GM21515 (cell line): Measurements from ENCODE around the gene TSPO.
"Not testable (repeated sequence)": the region's sequence is repeated elsewhere in the genome, so short reads cannot be mapped to it uniquely, and the experiment has no call there.

ENCODE experiments used
- ATAC-seq: cut with Tn5 transposase; IDR thresholded peaks from one replicate; pipeline ENCODE4 v1.9.1; 2021; ENCODE audit not compliant: unreplicated experiment

Gene TSPO

GRCh38 chr22:43151251-43152002 lies at the start of gene TSPO:
Gene TSPO (plus strand): TSS chr22:43151559. CDS start chr22:43159239, 7,680 bp downstream.
- no peak for ATAC-seq

DNA sequence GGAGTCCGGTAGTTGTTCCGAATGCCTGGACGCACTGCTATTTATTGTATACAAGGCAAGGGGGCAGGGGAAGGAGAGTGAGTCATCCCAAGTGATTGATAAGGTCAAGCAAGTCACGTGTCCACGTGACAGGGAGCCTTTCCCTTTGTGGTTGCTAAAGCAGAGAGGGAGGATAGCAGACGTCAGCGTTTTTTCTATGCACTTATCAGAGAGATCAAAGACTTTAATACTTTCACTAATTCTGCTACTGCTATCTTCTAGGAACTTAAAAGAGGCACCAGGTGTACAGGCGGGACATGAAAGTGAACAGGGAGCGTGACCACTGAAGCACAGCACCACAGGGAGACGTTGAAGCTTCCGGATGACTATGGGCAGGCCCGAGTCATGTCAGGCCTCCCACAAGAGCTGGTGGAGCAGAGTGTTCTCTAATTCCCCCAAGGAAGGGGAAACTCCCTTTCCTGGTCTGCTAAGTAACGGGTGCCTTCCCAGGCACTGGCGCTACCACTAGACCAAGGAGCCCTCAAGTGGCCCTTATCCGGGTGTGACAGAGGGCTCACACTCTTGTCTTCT lies 47.2 kb upstream of the TSPO start:
- ATAC-seq = not testable (repeated sequence)

DNA sequence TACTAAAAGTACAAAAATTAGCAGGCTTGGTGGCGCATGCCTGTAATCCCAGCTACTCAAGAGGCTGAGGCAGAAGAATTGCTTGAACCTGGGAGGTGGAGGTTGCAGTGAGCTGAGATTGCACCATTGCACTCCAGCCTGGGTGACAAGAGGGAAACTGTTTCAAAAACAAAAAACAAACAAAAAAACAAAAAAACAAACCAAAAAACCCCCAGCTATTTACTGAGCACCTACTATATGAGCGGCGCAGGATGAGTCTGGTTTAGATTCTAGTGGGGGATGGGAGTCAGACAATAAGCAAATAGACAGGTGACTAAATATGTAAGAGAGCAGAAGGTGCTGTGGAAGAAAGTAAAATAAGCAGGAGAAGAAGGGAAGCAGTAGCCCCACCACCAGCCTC lies 46.4 kb upstream of the TSPO start:
- ATAC-seq = not testable (repeated sequence)

GRCh38 chr22:43106302-43106701 lies 45.1 kb upstream of the TSPO start:
- no peak for ATAC-seq

GRCh38 chr22:43109511-43109910 lies 41.8 kb upstream of the TSPO start:
- ATAC-seq = no peak

DNA sequence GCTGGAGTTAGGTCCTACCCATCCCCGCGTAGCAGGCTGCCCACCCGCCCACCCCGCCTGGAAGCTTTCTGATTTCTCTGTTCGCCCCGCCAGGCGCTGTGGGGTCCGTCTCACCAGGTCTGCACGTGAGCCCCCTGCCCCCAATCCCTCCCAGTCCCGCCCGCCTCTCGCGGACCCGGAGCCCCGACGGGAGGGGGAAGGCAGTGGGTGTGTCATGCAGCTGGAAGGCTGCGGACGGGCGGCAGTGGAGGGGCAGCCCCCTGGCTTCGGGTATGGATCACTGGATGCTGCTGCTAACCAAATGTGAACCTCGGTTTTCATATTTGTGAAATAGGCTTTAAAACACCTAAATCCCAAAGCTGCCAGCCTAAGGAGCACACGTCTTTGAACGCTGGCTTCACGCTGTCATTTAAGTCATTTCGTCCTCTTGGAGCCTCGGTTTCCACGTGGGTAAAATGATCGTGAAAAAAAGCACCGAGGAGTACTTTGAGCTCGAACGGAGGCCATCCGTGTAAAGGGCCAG lies 41.4 kb upstream of the TSPO start:
- ATAC-seq = no peak

GRCh38 chr22:43110444-43110926 lies 40.9 kb upstream of the TSPO start, which contains the start of gene BIK:
Gene BIK (plus strand): TSS chr22:43110750. CDS start chr22:43124023, 13,273 bp downstream.
- ATAC-seq = no peak

DNA sequence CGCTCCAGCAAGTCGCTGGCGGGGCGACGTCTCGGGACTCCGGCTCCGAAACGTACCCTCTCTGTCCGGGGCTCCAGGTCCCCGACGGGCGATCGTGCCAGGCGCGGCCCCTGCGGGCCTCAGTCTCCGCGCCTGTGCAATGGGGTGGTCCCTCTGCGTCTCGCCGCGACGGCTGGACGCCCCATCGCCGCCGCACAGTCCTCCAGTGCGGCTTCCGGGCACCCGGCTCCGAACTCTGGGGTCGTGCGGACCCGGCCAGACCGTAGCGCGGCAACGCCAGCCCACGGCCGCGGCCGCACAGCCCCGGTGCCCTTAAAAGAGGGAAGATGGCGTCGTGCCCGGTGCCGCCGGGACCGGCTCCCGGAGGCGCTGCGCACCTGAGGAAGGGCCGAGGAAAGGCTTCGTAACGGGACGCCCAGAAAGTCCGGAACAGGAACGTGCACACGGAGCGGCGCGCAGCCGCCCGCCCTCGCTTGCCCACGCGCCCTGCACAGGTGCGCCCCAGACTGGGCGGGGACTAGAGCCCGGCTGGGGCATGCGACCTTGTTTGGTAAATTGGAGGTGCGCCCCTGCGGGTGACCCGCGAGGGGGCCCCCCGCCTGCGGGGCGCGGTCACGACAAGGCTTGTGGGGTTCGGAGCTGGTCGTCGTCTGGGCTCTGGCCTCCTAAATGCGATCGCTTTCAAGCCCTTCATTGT lies 40.3 kb upstream of the TSPO start:
- no peak for ATAC-seq

DNA sequence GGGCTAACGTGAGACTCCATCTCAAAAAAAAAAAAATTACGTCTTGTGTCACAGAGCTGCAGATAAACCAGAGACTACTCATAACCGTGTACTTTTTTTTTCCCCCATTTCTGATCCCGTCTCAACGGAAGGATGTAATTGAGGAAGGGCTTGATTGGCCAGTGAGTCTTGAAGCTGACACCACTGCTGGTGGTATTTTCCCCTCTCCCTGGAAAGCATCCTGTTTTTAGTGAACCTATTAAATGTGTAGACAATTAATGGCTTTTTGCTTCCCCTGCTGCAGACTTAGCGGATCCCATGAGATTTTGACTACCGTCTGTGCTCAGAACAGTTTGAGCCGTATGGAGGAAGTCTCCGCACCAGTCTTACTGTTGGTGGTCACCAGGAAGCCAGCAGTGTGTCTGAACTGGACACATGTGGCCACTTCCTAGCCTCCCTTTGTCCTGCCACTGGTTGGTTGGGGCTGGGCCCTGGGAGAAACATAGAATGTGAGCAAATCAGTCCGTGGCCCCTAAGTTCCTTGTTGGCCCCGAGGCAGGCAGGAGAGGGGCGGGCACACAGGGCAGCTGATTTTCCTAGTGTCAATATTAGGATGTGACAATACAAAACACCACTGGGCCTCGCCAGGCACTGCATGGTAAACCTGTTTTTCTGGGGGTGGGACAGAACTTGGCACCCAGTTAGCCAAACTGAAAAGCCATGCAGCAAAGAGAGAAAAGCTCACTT lies 37.7 kb upstream of the TSPO start:
- no peak for ATAC-seq

GRCh38 chr22:43114958-43115357 lies 36.4 kb upstream of the TSPO start:
- no peak for ATAC-seq

DNA sequence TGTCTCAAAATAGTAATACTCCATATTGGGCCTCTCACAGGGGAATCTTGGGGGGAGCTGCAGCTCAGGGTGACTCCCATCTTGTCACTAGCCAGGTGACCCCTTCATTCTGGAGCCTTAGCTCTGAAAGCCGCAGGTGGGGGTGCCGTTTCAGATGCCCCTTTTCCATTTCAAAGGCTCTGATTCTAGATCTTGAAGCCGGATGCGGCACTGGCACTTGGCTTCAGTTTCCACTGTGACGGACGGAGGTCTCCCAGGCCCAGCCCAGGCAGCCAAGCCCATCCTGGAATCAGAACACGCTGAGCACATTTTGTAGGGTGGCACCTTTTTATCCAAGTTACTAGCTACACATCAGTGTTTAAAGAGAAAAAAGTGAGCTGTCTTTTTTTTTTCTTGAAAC lies 34.4 kb upstream of the TSPO start:
- no peak for ATAC-seq

DNA sequence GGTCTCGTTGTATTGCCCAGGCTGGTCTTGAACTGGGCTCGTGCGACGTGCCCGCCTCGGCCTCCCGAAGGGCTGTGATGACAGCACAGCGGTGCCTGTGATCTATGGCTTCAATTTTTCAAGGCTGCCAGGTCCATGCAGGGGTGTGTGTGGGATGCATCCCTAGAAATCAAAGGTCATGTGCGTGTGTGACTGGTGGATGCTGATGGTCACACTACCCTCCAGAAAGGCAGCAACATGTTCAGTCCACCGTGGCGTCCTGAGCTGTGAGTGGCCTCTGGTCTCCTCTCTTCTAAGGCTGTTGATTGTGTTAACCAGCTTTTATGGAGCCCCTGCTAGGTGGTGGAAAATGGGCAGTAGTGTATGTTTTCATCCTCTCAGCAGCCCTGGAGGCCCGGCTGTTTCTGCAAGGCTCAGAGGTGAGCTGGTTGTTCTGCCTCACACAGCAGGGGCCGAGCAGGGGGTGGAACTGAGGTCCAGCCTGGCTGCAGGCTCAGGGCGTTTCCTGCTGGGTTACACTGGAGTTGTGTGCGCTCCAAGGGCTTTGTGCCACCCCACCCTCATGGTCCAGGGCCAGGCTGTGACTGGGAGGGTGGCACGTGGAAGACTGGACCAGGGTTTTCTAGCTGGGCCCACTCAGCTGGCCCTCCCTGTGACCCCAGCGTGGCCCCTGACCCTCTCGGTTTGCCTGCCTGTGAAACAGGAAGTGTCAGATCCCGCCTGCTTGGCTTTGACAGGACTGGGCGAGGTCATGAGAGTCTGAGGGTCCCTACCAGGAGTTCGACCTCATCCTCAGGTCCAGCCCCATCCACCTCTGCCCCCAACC lies 33.1 kb upstream of the TSPO start:
- ATAC-seq = no peak

DNA sequence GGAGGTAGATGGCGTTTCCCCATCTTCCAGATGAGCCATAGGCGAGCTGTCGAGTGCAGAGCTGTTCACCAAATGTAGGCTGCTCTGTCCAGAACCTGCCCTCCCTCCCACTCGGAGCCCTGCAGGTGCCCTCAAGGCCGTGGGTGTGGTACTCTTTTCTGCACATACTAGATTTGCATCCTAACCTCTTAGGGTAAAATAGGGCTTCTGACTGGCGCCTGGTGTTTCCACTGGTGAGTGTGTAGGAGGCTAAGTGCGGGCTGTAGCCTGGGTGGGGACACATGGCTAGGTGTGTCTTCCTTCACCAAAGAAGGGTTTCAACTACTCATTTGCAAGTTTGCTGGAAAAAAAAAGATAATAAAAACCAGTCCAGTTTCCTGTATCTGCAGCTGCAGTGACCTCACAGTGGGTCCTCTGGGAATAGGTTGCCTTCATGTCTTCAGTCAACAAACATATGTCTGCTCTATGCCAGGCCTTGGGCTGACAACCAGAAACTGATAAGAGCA lies 32.4 kb upstream of the TSPO start:
- ATAC-seq = no peak

DNA sequence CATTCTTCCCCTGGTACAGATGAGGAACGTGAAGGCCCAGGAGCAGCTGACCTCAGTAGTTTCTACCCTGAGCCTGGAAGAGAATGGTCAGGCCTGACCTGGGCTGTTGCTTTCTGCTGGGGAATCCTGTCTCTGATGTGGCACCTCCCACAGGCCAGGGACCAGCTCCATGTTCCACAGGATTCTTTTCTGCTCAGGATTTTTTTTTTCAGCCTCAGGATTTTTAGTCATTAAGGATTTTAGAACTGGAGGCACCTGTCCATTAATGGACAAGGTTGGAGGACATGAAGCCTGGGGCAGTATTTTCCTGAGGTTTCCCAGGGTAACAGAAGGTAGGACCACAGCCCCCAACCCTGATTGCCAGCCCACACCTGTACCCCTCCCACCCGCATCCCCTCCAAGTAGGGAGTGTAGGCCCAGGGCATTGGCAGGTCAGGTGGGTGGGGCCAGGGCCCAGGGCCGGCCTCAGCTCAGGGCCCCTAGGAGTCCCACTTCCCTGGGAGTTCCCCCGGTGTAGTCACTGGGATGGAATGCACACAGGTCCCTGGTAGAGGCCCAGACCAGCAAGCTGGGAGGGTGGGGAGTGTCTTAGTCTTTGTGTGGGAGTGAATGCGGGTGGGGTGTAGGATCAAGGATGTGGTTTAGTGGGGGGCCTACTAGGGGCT lies 24.7 kb upstream of the TSPO start:
- ATAC-seq = no peak

- ATAC-seq = no peak
These were observed 24.0 kb upstream of the TSPO start for GRCh38 chr22:43127166-43127908.

- ATAC-seq = no peak
These were observed 23.2 kb upstream of the TSPO start for GRCh38 chr22:43128116-43128515.

DNA sequence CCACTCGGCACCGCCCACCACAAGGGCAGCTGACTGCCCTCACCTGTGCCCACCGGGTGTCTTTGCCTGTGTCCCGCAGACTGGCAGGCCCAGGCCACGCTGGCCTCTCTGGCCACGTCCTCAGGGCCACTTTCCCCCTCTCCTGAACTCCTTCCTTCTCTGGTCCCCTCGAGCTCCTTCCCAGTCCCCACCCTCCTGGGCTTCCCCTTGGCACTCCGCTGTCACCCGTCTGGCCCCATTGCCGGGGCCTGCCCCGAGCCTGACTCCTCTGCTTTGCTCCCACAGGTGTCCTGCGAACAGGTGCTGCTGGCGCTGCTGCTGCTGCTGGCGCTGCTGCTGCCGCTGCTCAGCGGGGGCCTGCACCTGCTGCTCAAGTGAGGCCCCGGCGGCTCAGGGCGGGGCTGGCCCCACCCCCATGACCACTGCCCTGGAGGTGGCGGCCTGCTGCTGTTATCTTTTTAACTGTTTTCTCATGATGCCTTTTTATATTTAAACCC lies 22.4 kb upstream of the TSPO start:
- ATAC-seq = no peak
